Measurements from ENCODE around the gene CCDC85A. TPM values are rescaled to one million over a fixed set of nuclear protein-coding genes. Genes with fewer than 3 reads are reported as not detected.

Gene CCDC85A
- total and polyA plus RNA-seq, 4 donors: 1.7 to 10.5 (median 6.6) TPM

- Histone ChIP-seq H3K9ac (ENCODE audit: insufficient read depth in 1 of 2, low read length in 2 of 2) (no peak overlapping the region), H3K9me3 (ENCODE audit: control insufficient read depth in 4 of 4, insufficient read depth in 3 of 4, low read length in 3 of 4) (no peaks in the 10 kb centered on the region), H3K27ac (ENCODE audit: low read depth in 1 of 2, low read length in 1 of 2) (peak overlapping the region; percentile 75 to 81), H3K4me3 (peak overlapping the region; percentile 62), H3K36me3 (ENCODE audit: control insufficient read depth in 4 of 4, insufficient read depth in 4 of 4, low read length in 4 of 4) (no peaks in the 10 kb centered on the region), H3K27me3 (ENCODE audit: control insufficient read depth in 3 of 3, insufficient read depth in 3 of 3, low read length in 2 of 3) (peaks cover 0 to 37% (median 35%) of the 10 kb centered on the region in 3 donors), H3K4me1 (ENCODE audit: control insufficient read depth in 5 of 5, insufficient read depth in 5 of 5, low read length in 5 of 5) (peaks cover 0 to 19% (median 0%) of the 10 kb centered on the region in 5 donors)
- 1% methylated on average over 21 to 24 of the region's 24 CpGs for WGBS, 2 donors
- no peak for TF ChIP-seq CTCF (IDR thresholded peaks at IDR 0.05; ENCODE audit: control extremely low read depth, extremely low read depth)
- peak; percentile 4 to 29 (median 21) for DNase-seq
- peak; percentile 12 for ATAC-seq (ENCODE audit: insufficient read depth, low FRiP score)
Measured at GRCh38 chr2:56185101-56185581, 1.4 kb downstream of the CCDC85A start.

GRCh38 chr2:56185582-56186046 is 1.8 kb downstream of the CCDC85A start:
- Histone ChIP-seq H3K4me3 (peak overlapping the region; percentile 62), H3K36me3 (ENCODE audit: control insufficient read depth in 4 of 4, insufficient read depth in 4 of 4, low read length in 4 of 4) (no peaks in the 10 kb centered on the region), H3K9me3 (ENCODE audit: control insufficient read depth in 4 of 4, insufficient read depth in 3 of 4, low read length in 3 of 4) (no peaks in the 10 kb centered on the region), H3K27me3 (ENCODE audit: control insufficient read depth in 3 of 3, insufficient read depth in 3 of 3, low read length in 2 of 3) (peaks cover 0 to 37% (median 35%) of the 10 kb centered on the region in 3 donors), H3K9ac (ENCODE audit: insufficient read depth in 1 of 2, low read length in 2 of 2) (no peak overlapping the region), H3K4me1 (ENCODE audit: control insufficient read depth in 5 of 5, insufficient read depth in 5 of 5, low read length in 5 of 5) (peaks cover 0 to 19% (median 0%) of the 10 kb centered on the region in 5 donors), H3K27ac (ENCODE audit: low read depth in 1 of 2, low read length in 1 of 2) (peak overlapping the region; percentile 75 to 81)
- TF ChIP-seq CTCF (IDR thresholded peaks at IDR 0.05; ENCODE audit: control extremely low read depth, extremely low read depth): no peak
- DNase-seq (peak; percentile 25 to 53 (median 26)), ATAC-seq (ENCODE audit: insufficient read depth, low FRiP score) (peak; percentile 23)
- WGBS, 2 donors: 2% methylated on average over 11 of the region's 11 CpGs

- ATAC-seq (ENCODE audit: insufficient read depth, low FRiP score) (peak; percentile 51), DNase-seq (peak in 2 of 3 donors; percentile 9 to 12)
- H3K9ac ChIP-seq (ENCODE audit: insufficient read depth in 1 of 2, low read length in 2 of 2): no peak overlapping the region
- H3K4me3 ChIP-seq: no peak overlapping the region
- TF ChIP-seq CTCF (IDR thresholded peaks at IDR 0.05; ENCODE audit: control extremely low read depth, extremely low read depth): peak; percentile 11
- peaks cover 0 to 11% (median 10%) of the 10 kb centered on the region in 3 donors for H3K27me3 ChIP-seq (ENCODE audit: control insufficient read depth in 3 of 3, insufficient read depth in 3 of 3, low read length in 2 of 3)
- H3K4me1 ChIP-seq (ENCODE audit: control insufficient read depth in 5 of 5, insufficient read depth in 5 of 5, low read length in 5 of 5): peaks cover 0 to 3% (median 0%) of the 10 kb centered on the region in 5 donors
- peaks cover 0 to 6% (median 0%) of the 10 kb centered on the region in 4 donors for H3K36me3 ChIP-seq (ENCODE audit: control insufficient read depth in 4 of 4, insufficient read depth in 4 of 4, low read length in 4 of 4)
- no peaks in the 10 kb centered on the region for H3K9me3 ChIP-seq (ENCODE audit: control insufficient read depth in 4 of 4, insufficient read depth in 3 of 4, low read length in 3 of 4)
- no peak overlapping the region for H3K27ac ChIP-seq (ENCODE audit: low read depth in 1 of 2, low read length in 1 of 2)
Measured at GRCh38 chr2:56191617-56192016, 7.8 kb downstream of the CCDC85A start.

Measured in lung (tissue), 12 donors.